Lower leg skin (tissue), 4 donors: Measurements from ENCODE around the gene BNIP3. TPM values are rescaled to one million over a fixed set of nuclear protein-coding genes. Genes with fewer than 3 reads are reported as not detected.

Experiments
- DNase-seq, 2 donors: peaks; one replicate each; pipeline ENCODE4 v3.0.0-alpha.2; 2019; ENCODE audit warnings: low spot score in 2 of 2
- H3K4me3 ChIP-seq: fragments of 200-600 bp; sonication (generic); 2 replicates; pipeline ENCODE4 v1.5.1; 2017; ENCODE audit warnings: mild to moderate bottlenecking, low read depth; ENCODE audit not compliant: poor library complexity, severe bottlenecking
- POLR2A ChIP-seq, 2 donors: fragments of 450-650 bp; IDR thresholded peaks; one replicate each; pipeline ENCODE4 v1.6.1; 2016 to 2017; ENCODE audit warnings: antibody characterized with exemption in 2 of 2, mild to moderate bottlenecking in 1 of 2, moderate library complexity in 1 of 2
- WGBS, 2 donors: methylation state at CpG; one replicate each; pipeline ENCODE4 v1.1.5; 2018; 5-methylcytosine and 5-hydroxymethylcytosine counted together
- intact Hi-C: fragments of 100-400 bp; cut with DNase I; formaldehyde crosslinking; loops from one replicate; pipeline ENCODE4 v1.15.0; 2023; ENCODE audit warnings: low total_unique reads
- total RNA-seq, 4 donors: library from RNA; depleted of rRNA; stranded (reverse); fragments of >200 nt; gene quantifications; one replicate each; pipeline ENCODE4 v1.1.0, GENCODE V29; 2016
- TF ChIP-seq, protein P1 (sequence below), 3 donors: fragments of 450-650 bp; IDR thresholded peaks; one replicate each; pipeline ENCODE4 v1.5.1; 2016; ENCODE audit warnings: antibody characterized with exemption in 3 of 3, mild to moderate bottlenecking in 3 of 3, moderate library complexity in 2 of 3

Gene BNIP3
- total RNA-seq, 4 donors from 2014 or later = 78.4 to 241 (median 168) TPM

- WGBS, 2 donors = 91 to 93% methylated on average over 20 of the region's 20 CpGs
- intact Hi-C loops = no loop called here
- H3K4me3 ChIP-seq = no peak overlapping the region
- no peak for DNase-seq
- TF ChIP-seq POLR2A (IDR thresholded peaks at IDR 0.05) = no peak
- TF ChIP-seq, protein P1, sequence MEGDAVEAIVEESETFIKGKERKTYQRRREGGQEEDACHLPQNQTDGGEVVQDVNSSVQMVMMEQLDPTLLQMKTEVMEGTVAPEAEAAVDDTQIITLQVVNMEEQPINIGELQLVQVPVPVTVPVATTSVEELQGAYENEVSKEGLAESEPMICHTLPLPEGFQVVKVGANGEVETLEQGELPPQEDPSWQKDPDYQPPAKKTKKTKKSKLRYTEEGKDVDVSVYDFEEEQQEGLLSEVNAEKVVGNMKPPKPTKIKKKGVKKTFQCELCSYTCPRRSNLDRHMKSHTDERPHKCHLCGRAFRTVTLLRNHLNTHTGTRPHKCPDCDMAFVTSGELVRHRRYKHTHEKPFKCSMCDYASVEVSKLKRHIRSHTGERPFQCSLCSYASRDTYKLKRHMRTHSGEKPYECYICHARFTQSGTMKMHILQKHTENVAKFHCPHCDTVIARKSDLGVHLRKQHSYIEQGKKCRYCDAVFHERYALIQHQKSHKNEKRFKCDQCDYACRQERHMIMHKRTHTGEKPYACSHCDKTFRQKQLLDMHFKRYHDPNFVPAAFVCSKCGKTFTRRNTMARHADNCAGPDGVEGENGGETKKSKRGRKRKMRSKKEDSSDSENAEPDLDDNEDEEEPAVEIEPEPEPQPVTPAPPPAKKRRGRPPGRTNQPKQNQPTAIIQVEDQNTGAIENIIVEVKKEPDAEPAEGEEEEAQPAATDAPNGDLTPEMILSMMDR (IDR thresholded peaks at IDR 0.05) = no peak
Measured at GRCh38 chr10:131937836-131938235, 43.9 kb downstream of the BNIP3 start.

DNA sequence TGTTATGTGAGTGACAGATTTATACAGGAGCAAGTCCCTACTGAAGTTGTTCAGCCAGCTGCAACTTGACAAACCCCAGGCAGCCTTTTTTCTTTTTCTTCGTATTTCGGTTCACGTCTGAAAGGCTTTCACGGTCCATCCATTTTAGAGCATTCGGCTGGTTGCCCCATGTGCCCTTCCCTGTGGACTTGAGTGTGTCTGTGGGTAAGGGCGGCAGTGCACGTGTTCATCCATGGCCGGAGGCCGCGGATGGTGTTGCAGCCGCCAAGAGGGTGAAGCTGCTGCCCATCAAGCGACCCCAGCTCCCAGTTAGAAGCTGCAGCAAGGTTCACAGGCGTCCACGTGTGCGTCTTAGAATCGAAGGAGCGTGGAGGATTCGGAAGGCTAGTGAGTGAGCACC lies 45.0 kb downstream of the BNIP3 start:
- no peak overlapping the region for H3K4me3 ChIP-seq
- no peak for DNase-seq
- TF ChIP-seq, protein P1 (IDR thresholded peaks at IDR 0.05) = no peak
- no peak for TF ChIP-seq POLR2A (IDR thresholded peaks at IDR 0.05)
- intact Hi-C loops = no loop called here
- 95 to 96% methylated on average over 18 of the region's 18 CpGs for WGBS, 2 donors

DNA sequence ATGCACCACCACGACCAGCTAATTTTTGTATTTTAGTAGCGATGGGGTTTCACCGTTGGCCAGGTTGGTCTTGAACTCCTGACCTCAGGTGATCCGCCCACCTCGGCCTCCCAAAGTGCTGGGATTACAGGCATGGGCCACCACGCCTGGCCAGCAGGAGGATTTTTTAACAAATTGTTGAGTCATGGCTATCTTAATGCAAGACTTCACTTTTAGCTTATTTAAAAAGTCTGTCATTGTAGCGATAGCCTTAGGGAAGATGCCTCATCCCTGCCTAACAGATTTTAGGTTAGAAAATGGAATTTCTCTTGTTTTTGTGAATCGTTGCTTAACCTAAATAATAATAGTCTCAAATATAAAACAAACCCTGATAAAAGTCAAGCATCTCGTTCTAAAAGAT lies 45.4 kb downstream of the BNIP3 start:
- intact Hi-C loops = no loop called here
- 88 to 94% methylated on average over 9 of the region's 9 CpGs for WGBS, 2 donors
- TF ChIP-seq, protein P1 (IDR thresholded peaks at IDR 0.05) = no peak
- no peak for TF ChIP-seq POLR2A (IDR thresholded peaks at IDR 0.05)

GRCh38 chr10:131935260-131935659 lies 46.5 kb downstream of the BNIP3 start:
- 59 to 70% methylated on average over 1 of the region's 1 CpG for WGBS, 2 donors
- no peak for DNase-seq
- no peak overlapping the region for H3K4me3 ChIP-seq
- intact Hi-C loops = no loop called here
- TF ChIP-seq POLR2A (IDR thresholded peaks at IDR 0.05) = no peak
- TF ChIP-seq, protein P1 (IDR thresholded peaks at IDR 0.05) = no peak

More for the DNA sequence above, 45.4 kb downstream of the BNIP3 start:
- no peak overlapping the region for H3K4me3 ChIP-seq
- no peak for DNase-seq

DNA sequence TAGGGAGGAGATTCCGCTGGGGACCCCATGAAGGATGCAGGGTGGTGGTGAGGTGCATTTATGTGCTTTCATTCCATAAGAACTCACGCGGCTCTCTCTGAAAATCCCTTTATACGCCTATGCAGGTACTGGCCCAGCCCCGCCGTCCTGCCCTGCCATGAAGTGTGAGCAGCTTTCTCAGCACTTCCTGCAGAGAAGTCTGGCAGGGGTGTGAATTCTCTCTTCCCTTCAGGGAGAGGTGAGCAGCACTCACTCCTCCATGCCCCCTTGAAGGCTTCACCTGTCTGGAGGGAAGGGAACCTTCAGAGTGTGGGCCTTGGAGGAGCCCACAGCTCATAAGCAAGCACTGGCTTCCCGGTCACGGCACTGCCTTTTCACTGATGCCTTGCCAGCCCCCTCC lies 47.0 kb downstream of the BNIP3 start:
- WGBS, 2 donors = 89 to 93% methylated on average over 8 of the region's 8 CpGs
- no peak for TF ChIP-seq POLR2A (IDR thresholded peaks at IDR 0.05)
- TF ChIP-seq, protein P1 (IDR thresholded peaks at IDR 0.05) = no peak
- no peak overlapping the region for H3K4me3 ChIP-seq
- DNase-seq = no peak
- intact Hi-C loops = no loop called here

GRCh38 chr10:131933696-131934086 lies 48.0 kb downstream of the BNIP3 start:
- 79 to 86% methylated on average over 2 of the region's 2 CpGs for WGBS, 2 donors
- intact Hi-C loops = no loop called here

More at GRCh38 chr10:131933696-131934086, 48.0 kb downstream of the BNIP3 start:
- TF ChIP-seq, protein P1 (IDR thresholded peaks at IDR 0.05) = no peak
- no peak for TF ChIP-seq POLR2A (IDR thresholded peaks at IDR 0.05)
- no peak for DNase-seq
- no peak overlapping the region for H3K4me3 ChIP-seq
